K562 (cell line): ENCODE results near the gene ATP5PF. TPM values are rescaled to one million over a fixed set of nuclear protein-coding genes. Genes with fewer than 3 reads are reported as not detected.

Experiments
- ARID1B ChIP-seq: fragments of 450-650 bp; IDR thresholded peaks from 2 replicates; pipeline ENCODE4 v1.6.1; 2016; ENCODE audit warnings: antibody characterized with exemption, mild to moderate bottlenecking, inconsistent platforms
- ATF3 ChIP-seq, 2 experiments: fragments of 450-650 bp in 1 of 2; sonication (generic) in 1 of 2; formaldehyde crosslinking in 1 of 2; IDR thresholded peaks in 1 of 2; conservative IDR thresholded peaks in 1 of 2; 2 replicates each; pipeline versions ENCODE4 v1.6.1 to v1.8.1; 2016 to 2023; ENCODE audit warnings: mild to moderate bottlenecking in 2 of 2, moderate library complexity in 2 of 2, inconsistent platforms in 1 of 2, missing genetic modification reagents in 1 of 2
- BHLHE40 ChIP-seq: IDR thresholded peaks from 2 replicates; pipeline ENCODE4 v1.6.1; 2011; ENCODE audit warnings: low read length, improper control_type of control experiment
- C11orf30 ChIP-seq: fragments of 450-650 bp; IDR thresholded peaks from 2 replicates; pipeline ENCODE4 v1.6.1; 2016; ENCODE audit warnings: low read depth, mild to moderate bottlenecking
- CBX8 ChIP-seq: fragments of 200-600 bp; sonication (generic); IDR thresholded peaks from 2 replicates; pipeline ENCODE4 v1.6.1; 2012; ENCODE audit warnings: borderline replicate concordance, mixed run types, low read depth, mild to moderate bottlenecking, moderate library complexity, mixed read lengths, low read length, control low read depth, inconsistent platforms; ENCODE audit not compliant: poor library complexity, severe bottlenecking; ENCODE audit errors: extremely low read depth
- CHD4 ChIP-seq: fragments of 200-600 bp; sonication (generic); IDR thresholded peaks from 3 replicates; pipeline ENCODE4 v1.6.1; 2012; ENCODE audit warnings: low read depth, mild to moderate bottlenecking, mixed read lengths, low read length, inconsistent platforms; ENCODE audit not compliant: insufficient read depth, insufficient replicate concordance, poor library complexity, severe bottlenecking
- FOXA1 ChIP-seq: fragments of 450-650 bp; IDR thresholded peaks from 2 replicates; pipeline ENCODE4 v1.6.1; 2016; ENCODE audit warnings: mild to moderate bottlenecking, borderline replicate concordance
- GABPB2 ChIP-seq: fragments of 250-450 bp; sonication (Bioruptor Pico); conservative IDR thresholded peaks from 2 replicates; pipeline ENCODE4 v1.5.1; 2021; ENCODE audit warnings: mild to moderate bottlenecking
- HES1 ChIP-seq: fragments of 450-650 bp; IDR thresholded peaks from 2 replicates; pipeline ENCODE4 v1.6.1; 2016; ENCODE audit warnings: low read depth, mild to moderate bottlenecking, moderate library complexity
- HMBOX1 ChIP-seq: sonication (generic); IDR thresholded peaks from 2 replicates; pipeline ENCODE4 v1.6.1; 2016
- LCOR ChIP-seq: sonication (generic); formaldehyde crosslinking; IDR thresholded peaks from 2 replicates; pipeline ENCODE4 v1.8.0; 2022; ENCODE audit warnings: mild to moderate bottlenecking, missing genetic modification reagents
- MAFG ChIP-seq: fragments of 450-650 bp; conservative IDR thresholded peaks from 2 replicates; pipeline ENCODE4 v1.6.1; 2016; ENCODE audit warnings: missing genetic modification characterization, missing compliant biosample characterization
- MEF2A ChIP-seq: IDR thresholded peaks from 2 replicates; pipeline ENCODE4 v1.6.1; 2011; ENCODE audit warnings: low read depth, mild to moderate bottlenecking, low read length, moderate library complexity; ENCODE audit not compliant: control insufficient read depth
- MEIS2 ChIP-seq: fragments of 450-650 bp; IDR thresholded peaks from 2 replicates; pipeline ENCODE4 v1.6.1; 2014; ENCODE audit warnings: mild to moderate bottlenecking; ENCODE audit not compliant: partially characterized antibody
- NEUROD1 ChIP-seq: fragments of 150-350 bp; IDR thresholded peaks from 2 replicates; pipeline ENCODE4 v1.6.1; 2014; ENCODE audit warnings: borderline replicate concordance, low read length, low read depth; ENCODE audit not compliant: partially characterized antibody
- NFIX ChIP-seq: fragments of 250-450 bp; sonication (Bioruptor Pico); IDR thresholded peaks from 2 replicates; pipeline ENCODE4 v1.4.0; 2020; ENCODE audit warnings: low read depth, mild to moderate bottlenecking, moderate library complexity
- NFRKB ChIP-seq: fragments of 450-650 bp; IDR thresholded peaks from 2 replicates; pipeline ENCODE4 v1.6.1; 2016; ENCODE audit warnings: low read depth
- PHTF2 ChIP-seq: fragments of 250-450 bp; sonication (Bioruptor Pico); IDR thresholded peaks from 2 replicates; pipeline ENCODE4 v1.5.0; 2021; ENCODE audit warnings: mild to moderate bottlenecking
- PML ChIP-seq: IDR thresholded peaks from 2 replicates; pipeline ENCODE4 v1.6.1; 2012; ENCODE audit warnings: low read length, inconsistent platforms
- POU5F1 ChIP-seq: fragments of 150-350 bp; IDR thresholded peaks from 2 replicates; pipeline ENCODE4 v1.6.1; 2014; ENCODE audit warnings: borderline replicate concordance, low read length, low read depth, mild to moderate bottlenecking; ENCODE audit not compliant: partially characterized antibody
- RBM17 ChIP-seq: fragments of 200-400 bp; formaldehyde crosslinking; IDR thresholded peaks from 2 replicates; pipeline ENCODE4 v1.6.1; 2017; ENCODE audit warnings: low read depth, mild to moderate bottlenecking, low read length, borderline replicate concordance
- SIRT6 ChIP-seq: IDR thresholded peaks from one replicate; pipeline ENCODE4 v1.6.1; 2012; ENCODE audit warnings: low read depth, mild to moderate bottlenecking, control low read depth, inconsistent platforms, low read length, moderate library complexity
- SMAD2 ChIP-seq: fragments of 150-350 bp; IDR thresholded peaks from 2 replicates; pipeline ENCODE4 v1.6.1; 2014; ENCODE audit warnings: low read depth, mild to moderate bottlenecking, low read length
- SOX6 ChIP-seq: fragments of 450-650 bp; IDR thresholded peaks from 2 replicates; pipeline ENCODE4 v1.6.1; 2014; ENCODE audit warnings: mild to moderate bottlenecking
- TCF3 ChIP-seq: sonication (generic); formaldehyde crosslinking; IDR thresholded peaks from 2 replicates; pipeline ENCODE4 v1.4.0; 2020; ENCODE audit warnings: mild to moderate bottlenecking, missing genetic modification reagents
- ZNF551 ChIP-seq: fragments of 250-450 bp; sonication (Bioruptor Pico); IDR thresholded peaks from 2 replicates; pipeline ENCODE4 v1.5.0; 2021; ENCODE audit warnings: mild to moderate bottlenecking, moderate library complexity
- polyA plus RNA-seq, 8 experiments: library from polyadenylated mRNA; depleted of rRNA in 4 of 8; stranded (reverse) in 5 of 8; unstranded in 3 of 8; fragments of >200 nt; fragmentation: Nextera tagmentation in 2 of 8; fragmentation: Illumina TruSeq in 1 of 8; extraction: Ambion mirVana in 2 of 8; extraction: Trizol in 1 of 8; gene quantifications; 2 replicates each; pipeline versions ENCODE4 v1.2.1 to v1.2.3, GENCODE V29; 2011 to 2014; ENCODE audit warnings: inconsistent platforms in 1 of 8, missing spikeins in 1 of 8
- total RNA-seq, 7 experiments: library from RNA; depleted of rRNA in 6 of 7; stranded (reverse); fragments of >200 nt in 6 of 7; fragmentation: Illumina TruSeq in 2 of 7; extraction: Trizol in 2 of 7; gene quantifications; 2 replicates each; pipeline versions ENCODE4 v1.2.1 to v1.2.3, GENCODE V29; 2011 to 2021; ENCODE audit warnings: low replicate concordance in 1 of 7

ATP5PF gene
- total and polyA plus RNA-seq, 9 of the 15 experiments (the other 6 are each of a cell fraction or from before 2014, with no cell fraction given) = 242 to 2,488 (median 533) TPM

- TF ChIP-seq NFIX (CRISPR knock-in tag) (peak; percentile 50; the same call in 1 of the 2 replicates), HMBOX1 (peak; percentile 89), ATF3 (IDR thresholded peaks at IDR 0.05) (peak; percentile 74), ATF3 (CRISPR knock-in tag; conservative IDR thresholded peaks at IDR 0.05) (no peak), POU5F1 (no peak), CHD4 (no peak), NEUROD1 (no peak), PHTF2 (CRISPR knock-in tag) (no peak), MEF2A (no peak), PML (no peak), HES1 (no peak), MEIS2 (peak; percentile 8), MAFG (peak; percentile 51), GABPB2 (CRISPR knock-in tag) (no peak), RBM17 (no peak), CBX8 (no peak), BHLHE40 (no peak), ZNF551 (CRISPR knock-in tag) (no peak), ARID1B (0 out of 2 replicates have a peak, but pooled peaks have one; percentile 24), SOX6 (peak; percentile 15; the same call in 1 of the 2 replicates), TCF3 (no peak), NFRKB (no peak), SIRT6 (no peak), LCOR (no peak), C11orf30 (peak; percentile 78), FOXA1 (no peak), SMAD2 (no peak)
Measured at GRCh38 chr21:25717491-25718147, 17.1 kb downstream of the ATP5PF start (continued).
